Stimulated activated effector memory CD8-positive, alpha-beta T cell treated with anti-CD3 and anti-CD28 coated beads, Interleukin-12 subunit alpha, Interleukin-12 subunit beta, amount 100 ng/mL, for 72 hours (primary cell): ENCODE results near the gene KIF5C.

Experiments
- ATAC-seq: fragments of 150-1000 bp; cut with Tn5 transposase; 2 replicates; pipeline ENCODE4 v1.10.0; 2021
- DNase-seq, 2 donors: peaks; one replicate each; pipeline ENCODE4 v3.0.0; 2021 to 2022; ENCODE audit warnings: low spot score in 2 of 2
- H3K27ac Mint-ChIP-seq: one replicate; pipeline ENCODE4 v1.8.0; 2022; ENCODE audit warnings: mild to moderate bottlenecking, mixed read lengths
- H3K36me3 Mint-ChIP-seq: one replicate; pipeline ENCODE4 v1.8.0; 2022; ENCODE audit warnings: mild to moderate bottlenecking, mixed read lengths
- H3K4me1 Mint-ChIP-seq: one replicate; pipeline ENCODE4 v1.8.0; 2022; ENCODE audit warnings: mixed read lengths
- H3K4me3 Mint-ChIP-seq: one replicate; pipeline ENCODE4 v1.8.0; 2022; ENCODE audit warnings: mild to moderate bottlenecking, mixed read lengths
- H3K9me3 Mint-ChIP-seq: one replicate; pipeline ENCODE4 v1.8.0; 2022; ENCODE audit warnings: mixed read lengths

Gene KIF5C

DNA sequence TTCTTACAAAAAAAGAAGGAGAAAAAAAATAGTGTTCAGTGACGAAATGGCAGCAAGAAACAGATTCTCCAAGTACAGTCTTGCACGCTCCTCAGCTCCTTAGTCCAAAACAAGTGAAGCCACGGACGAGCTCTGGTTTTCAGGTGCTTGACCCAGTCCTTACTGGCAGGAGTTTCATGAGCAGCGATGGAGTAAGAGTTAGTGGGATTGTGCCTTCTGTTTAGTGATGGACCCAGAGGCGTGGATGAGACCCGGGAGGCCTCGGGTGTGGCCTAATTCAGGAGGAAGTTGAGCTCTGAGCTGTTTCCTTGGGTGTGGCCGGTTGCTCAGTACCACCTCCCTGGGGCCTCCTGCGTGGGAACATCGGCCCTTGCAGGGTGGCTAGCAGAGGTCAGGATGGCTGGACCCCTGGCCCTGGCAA, 52.0 kb downstream of the KIF5C start:
- Mint-ChIP-seq H3K36me3 (no peaks in the 10 kb centered on the region), H3K4me3 (peak overlapping the region; percentile 81), H3K9me3 (no peaks in the 10 kb centered on the region), H3K4me1 (peaks cover 25% of the 10 kb centered on the region), H3K27ac (peak overlapping the region; percentile 92)
- DNase-seq (peak; percentile 14 to 65), ATAC-seq (peak; percentile 85)

DNA sequence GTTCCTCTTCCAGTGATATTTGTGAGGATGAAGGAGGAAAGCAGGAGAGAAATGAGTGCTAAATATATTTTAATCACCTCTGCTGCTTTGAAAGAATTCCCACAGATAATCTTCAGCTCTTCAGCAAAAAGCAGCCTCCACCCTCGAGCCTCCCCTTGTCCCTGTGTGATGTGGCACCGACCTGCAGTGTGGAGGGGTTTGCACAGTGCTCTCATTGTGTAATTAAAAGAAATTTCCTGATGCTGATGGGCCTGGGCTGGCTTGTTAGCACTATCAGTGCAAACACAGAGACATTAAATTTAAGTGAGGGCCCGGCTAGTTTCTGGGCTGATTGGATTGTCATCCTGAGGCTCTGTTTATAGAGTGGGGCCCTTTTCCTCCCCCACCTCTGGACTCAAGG, 53.4 kb downstream of the KIF5C start:
- Mint-ChIP-seq H3K4me1 (peaks cover 25% of the 10 kb centered on the region), H3K4me3 (no peak overlapping the region), H3K27ac (no peak overlapping the region), H3K36me3 (no peaks in the 10 kb centered on the region), H3K9me3 (no peaks in the 10 kb centered on the region)
- no peak for DNase-seq
- ATAC-seq = no peak

DNA sequence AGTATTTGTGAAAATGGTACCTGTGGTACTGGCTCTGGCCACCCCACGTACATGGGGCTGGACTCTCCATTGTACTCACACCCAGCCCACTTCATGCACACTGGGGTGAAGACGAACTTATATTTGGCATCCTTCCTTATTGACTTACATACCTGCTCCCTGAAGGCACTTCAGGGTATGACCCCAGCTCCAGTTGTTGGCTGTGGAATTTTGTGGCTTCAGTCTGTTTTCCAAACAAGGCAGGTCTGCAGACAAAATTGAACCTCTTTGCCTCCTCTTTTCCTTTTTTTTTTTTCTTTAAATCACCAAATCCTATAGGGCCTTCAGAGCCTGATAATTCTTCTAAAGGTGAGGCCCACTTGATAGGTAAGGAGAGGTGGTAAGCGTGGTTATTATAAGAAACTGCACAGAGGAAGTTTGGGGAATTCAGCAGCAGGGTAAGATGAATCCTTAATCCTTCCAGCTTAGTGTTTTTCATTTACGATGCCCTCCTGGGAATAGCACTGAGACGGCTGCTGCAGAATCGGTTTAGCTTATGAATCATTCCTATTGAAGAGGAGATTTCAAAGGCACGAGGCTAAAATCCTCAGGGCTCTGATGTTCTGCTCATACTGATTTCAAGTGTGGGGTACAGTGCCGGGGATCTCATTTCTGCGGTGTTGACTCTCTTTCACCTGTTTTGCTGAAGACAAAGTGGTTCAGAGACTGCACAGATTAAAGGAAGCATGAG, 55.2 kb downstream of the KIF5C start:
- H3K27ac Mint-ChIP-seq = no peak overlapping the region
- no peaks in the 10 kb centered on the region for H3K36me3 Mint-ChIP-seq
- no peaks in the 10 kb centered on the region for H3K9me3 Mint-ChIP-seq
- no peak overlapping the region for H3K4me3 Mint-ChIP-seq
- H3K4me1 Mint-ChIP-seq = peaks cover 19% of the 10 kb centered on the region
- ATAC-seq (no peak), DNase-seq (no peak)

DNA sequence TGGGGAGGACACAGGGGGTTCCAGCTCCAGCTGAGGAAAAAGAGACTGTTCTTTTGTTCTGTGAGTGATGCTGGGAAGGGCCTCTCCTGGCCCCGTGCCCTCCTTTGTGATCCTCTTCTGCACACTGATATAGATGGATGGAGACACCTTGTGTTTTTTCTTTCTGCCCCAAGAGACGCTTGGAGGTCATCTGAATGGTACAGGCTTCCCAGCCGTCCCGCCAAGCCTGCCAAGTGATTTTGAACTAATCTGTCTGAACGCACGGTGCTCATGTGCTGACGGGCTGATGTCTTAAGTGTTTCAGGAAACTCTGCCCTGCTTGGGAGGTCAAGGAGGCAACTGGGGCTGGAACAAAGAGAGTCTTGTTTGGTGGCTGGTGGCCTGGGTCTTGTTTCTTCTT, 57.5 kb downstream of the KIF5C start:
- no peaks in the 10 kb centered on the region for H3K9me3 Mint-ChIP-seq
- peaks cover under 1% of the 10 kb centered on the region for H3K4me1 Mint-ChIP-seq
- no peak overlapping the region for H3K4me3 Mint-ChIP-seq
- no peak for ATAC-seq
- no peak overlapping the region for H3K27ac Mint-ChIP-seq
- no peaks in the 10 kb centered on the region for H3K36me3 Mint-ChIP-seq
- no peak for DNase-seq

DNA sequence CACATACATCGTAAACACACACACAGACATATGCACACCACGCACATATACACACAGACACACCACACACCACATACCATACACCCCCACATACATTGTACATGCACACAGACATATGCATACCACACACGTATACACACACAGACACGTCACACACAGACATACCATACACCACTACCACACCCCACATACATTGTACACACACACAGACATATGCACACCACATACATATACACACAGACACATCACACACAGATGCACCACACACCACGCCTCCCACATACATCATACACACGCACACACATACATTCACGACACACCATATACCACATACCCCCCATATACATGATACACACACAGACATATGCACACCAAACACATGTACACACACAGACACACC, 58.4 kb downstream of the KIF5C start:
- Mint-ChIP-seq H3K4me1 (no peaks in the 10 kb centered on the region), H3K4me3 (no peak overlapping the region), H3K36me3 (no peaks in the 10 kb centered on the region), H3K9me3 (no peaks in the 10 kb centered on the region), H3K27ac (no peak overlapping the region)
- DNase-seq (no peak), ATAC-seq (no peak)

DNA sequence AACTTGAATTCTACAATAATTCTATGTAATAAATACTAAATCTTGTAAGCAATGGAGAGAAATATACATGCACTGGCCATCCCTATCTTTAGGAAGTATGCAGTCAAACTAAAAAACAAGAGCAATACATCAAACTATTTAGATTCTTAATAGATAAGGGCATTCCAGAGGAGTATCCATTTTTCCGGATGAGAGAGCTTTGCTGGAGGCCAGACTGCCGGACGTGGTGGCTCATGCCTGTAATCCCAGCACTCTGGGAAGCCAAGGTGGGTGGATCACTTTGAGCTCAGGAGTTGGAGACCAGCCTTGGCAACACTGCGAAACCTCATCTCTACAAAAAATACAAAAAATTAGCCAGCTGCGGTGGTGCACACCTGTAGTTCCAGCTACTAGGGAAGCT, 60.8 kb downstream of the KIF5C start:
- H3K27ac Mint-ChIP-seq = no peak overlapping the region
- no peak for DNase-seq
- no peak overlapping the region for H3K4me3 Mint-ChIP-seq

DNA sequence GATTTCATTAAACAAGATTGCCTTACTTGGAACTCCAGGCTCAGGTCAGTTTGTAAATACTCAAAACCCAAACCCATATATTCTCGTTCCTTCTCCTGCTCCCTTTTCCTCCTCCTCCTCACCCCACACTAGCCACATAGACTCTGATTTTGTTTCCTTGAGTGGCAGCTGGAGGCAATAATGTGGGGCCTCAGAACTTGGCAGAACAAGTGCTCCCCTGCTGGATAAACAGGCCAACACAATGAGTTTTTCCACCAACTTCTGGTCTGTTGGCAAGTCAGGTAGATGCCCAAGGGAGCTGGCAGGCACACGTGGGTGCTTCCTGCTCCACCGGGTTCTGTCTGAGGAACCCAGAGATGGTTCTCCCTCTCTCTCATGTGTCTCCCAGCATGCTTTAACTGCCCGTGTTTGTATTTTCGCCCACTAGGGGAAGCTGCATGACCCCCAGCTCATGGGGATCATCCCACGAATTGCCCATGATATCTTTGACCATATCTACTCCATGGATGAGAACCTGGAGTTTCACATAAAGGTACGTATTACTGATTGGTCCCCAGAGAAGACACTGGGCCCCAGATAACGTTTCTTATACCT, 61.9 kb downstream of the KIF5C start:
- ATAC-seq (no peak), DNase-seq (no peak)
- H3K9me3 Mint-ChIP-seq = no peaks in the 10 kb centered on the region
- no peaks in the 10 kb centered on the region for H3K36me3 Mint-ChIP-seq
- no peak overlapping the region for H3K4me3 Mint-ChIP-seq
- no peaks in the 10 kb centered on the region for H3K4me1 Mint-ChIP-seq
- H3K27ac Mint-ChIP-seq = no peak overlapping the region

More for the DNA sequence above, 60.8 kb downstream of the KIF5C start:
- H3K36me3 Mint-ChIP-seq = no peaks in the 10 kb centered on the region
- H3K4me1 Mint-ChIP-seq = no peaks in the 10 kb centered on the region
- ATAC-seq = no peak
- no peaks in the 10 kb centered on the region for H3K9me3 Mint-ChIP-seq

DNA sequence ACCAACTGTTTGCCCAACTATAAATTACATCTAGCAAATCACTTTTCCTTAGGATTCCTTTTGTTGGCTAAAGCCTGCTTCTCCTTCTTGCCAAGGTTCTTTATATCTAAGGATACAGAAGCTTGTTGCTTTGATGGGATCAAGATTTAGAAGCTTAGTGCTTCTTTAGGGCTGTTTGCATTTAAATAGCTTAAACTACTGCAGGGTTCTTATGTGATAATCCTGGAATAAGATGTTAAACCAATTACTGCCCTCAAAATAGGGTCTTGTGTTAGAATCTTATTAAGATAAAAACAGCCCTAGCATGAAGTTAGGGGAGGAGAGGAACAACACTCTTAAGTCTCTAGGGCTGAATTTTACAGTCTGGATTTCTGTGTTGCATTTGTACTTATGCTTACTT, 64.2 kb downstream of the KIF5C start:
- DNase-seq = no peak
- no peak overlapping the region for H3K4me3 Mint-ChIP-seq
- no peak for ATAC-seq

DNA sequence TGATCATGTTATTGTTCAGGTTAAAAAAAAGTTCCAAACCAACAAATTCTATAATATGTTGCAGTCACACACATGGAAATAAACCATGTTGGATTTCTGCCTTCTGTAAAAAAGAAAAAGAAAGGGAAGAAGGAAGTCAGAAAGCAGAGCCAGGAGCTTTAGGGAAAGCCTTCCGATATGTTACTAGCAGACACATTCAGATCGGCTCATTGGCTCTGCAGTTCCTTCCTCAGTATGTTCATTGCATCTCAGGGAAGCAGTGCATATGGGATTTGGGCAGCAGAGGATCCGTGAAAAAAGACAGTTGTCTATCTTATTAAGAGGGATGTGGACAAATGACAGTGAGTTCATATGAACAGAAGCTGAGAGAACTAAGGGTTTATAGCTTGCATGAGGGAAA, 68.1 kb downstream of the KIF5C start:
- Mint-ChIP-seq H3K36me3 (peaks cover 17% of the 10 kb centered on the region), H3K4me1 (no peaks in the 10 kb centered on the region), H3K27ac (no peak overlapping the region), H3K4me3 (no peak overlapping the region), H3K9me3 (no peaks in the 10 kb centered on the region)
- DNase-seq = no peak
- no peak for ATAC-seq

More for the DNA sequence above, 64.2 kb downstream of the KIF5C start:
- no peak overlapping the region for H3K27ac Mint-ChIP-seq
- H3K4me1 Mint-ChIP-seq = no peaks in the 10 kb centered on the region
- no peaks in the 10 kb centered on the region for H3K9me3 Mint-ChIP-seq
- H3K36me3 Mint-ChIP-seq = no peaks in the 10 kb centered on the region

DNA sequence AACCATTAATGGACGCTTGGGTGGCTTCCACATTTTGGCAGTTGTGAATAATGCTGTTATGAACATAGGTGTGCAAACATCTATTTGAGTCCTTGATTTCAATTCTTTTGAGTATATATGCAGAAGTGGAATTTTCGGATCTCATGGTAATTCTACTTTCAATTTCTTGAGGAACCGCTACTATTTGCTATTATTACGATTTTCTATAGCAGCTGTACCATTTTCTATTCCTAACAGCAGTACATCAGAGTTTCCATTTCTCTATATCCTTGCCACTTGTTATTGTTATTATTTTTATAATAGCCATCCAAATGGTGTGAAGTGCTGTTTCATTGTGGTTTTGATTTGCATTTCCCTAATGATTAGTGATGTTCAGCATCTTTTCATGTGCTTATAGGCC, 69.5 kb downstream of the KIF5C start:
- DNase-seq = no peak
- Mint-ChIP-seq H3K9me3 (no peaks in the 10 kb centered on the region), H3K27ac (no peak overlapping the region), H3K4me1 (no peaks in the 10 kb centered on the region), H3K4me3 (no peak overlapping the region), H3K36me3 (peaks cover 23% of the 10 kb centered on the region)
- no peak for ATAC-seq

DNA sequence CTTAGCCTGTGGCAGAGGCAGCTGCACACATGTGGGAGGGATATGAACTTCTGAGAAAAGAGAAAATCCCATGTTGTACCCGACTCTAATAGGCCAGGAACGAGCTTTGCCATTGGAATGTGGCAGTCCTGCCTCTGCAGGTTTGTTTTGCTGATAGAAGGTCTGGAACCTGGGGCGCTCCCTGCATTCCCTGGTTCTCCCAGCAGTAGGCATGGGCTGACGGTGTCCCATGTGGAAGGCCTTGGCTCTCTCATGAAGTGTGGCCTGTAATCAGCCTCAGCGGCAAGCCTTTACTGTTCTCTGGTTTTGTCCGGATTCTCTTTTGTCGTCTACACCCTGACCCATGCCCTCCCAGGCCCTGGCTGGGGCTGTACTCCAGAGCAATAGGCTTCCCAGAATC, 72.3 kb downstream of the KIF5C start:
- H3K27ac Mint-ChIP-seq = no peak overlapping the region
- no peak for ATAC-seq
- peaks cover 45% of the 10 kb centered on the region for H3K36me3 Mint-ChIP-seq
- no peak overlapping the region for H3K4me3 Mint-ChIP-seq
- no peaks in the 10 kb centered on the region for H3K9me3 Mint-ChIP-seq
- no peaks in the 10 kb centered on the region for H3K4me1 Mint-ChIP-seq
- no peak for DNase-seq

DNA sequence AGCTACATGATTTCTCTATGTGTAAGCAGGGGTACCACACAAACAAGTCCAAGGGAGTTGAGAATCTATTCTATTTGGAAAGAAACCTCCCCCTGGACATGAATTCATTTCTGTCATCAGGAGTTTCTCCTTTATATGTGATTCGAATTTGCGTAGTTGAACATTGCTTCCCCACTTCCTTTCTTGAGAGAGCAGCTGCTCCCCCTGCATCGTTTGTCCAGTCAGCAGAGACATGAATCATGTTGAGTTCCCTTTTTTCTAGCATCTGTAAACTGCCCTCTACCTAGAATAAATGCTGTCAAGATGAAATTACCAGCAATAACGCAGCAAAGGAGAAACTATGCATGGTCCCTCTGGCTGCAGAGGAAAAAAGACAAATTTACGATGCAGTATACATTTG, 73.8 kb downstream of the KIF5C start:
- no peaks in the 10 kb centered on the region for H3K4me1 Mint-ChIP-seq
- ATAC-seq (no peak), DNase-seq (no peak)
- H3K27ac Mint-ChIP-seq = no peak overlapping the region
- peaks cover 45% of the 10 kb centered on the region for H3K36me3 Mint-ChIP-seq
- no peak overlapping the region for H3K4me3 Mint-ChIP-seq
- no peaks in the 10 kb centered on the region for H3K9me3 Mint-ChIP-seq

DNA sequence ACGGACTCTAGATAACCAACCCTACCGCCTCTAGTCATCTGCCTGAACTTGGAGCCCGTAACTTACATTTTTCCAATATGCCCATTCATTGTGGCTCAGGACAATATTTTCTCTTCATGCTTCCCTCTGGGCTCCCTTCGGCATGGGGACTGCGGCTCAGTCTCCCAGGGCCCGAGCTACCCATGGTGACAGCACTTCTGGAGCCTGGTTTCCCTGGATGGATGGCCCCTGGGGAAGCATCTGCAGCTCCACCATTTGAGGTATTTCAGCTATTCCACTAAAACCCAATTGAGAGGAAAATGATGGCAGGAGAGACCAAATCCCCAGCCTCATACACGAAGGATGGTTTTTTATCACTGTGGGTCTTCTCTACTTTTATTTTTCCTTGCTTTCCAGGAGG, 74.3 kb downstream of the KIF5C start:
- Mint-ChIP-seq H3K9me3 (no peaks in the 10 kb centered on the region), H3K4me3 (no peak overlapping the region), H3K36me3 (peaks cover 45% of the 10 kb centered on the region), H3K27ac (no peak overlapping the region), H3K4me1 (no peaks in the 10 kb centered on the region)
- ATAC-seq = no peak
- no peak for DNase-seq

DNA sequence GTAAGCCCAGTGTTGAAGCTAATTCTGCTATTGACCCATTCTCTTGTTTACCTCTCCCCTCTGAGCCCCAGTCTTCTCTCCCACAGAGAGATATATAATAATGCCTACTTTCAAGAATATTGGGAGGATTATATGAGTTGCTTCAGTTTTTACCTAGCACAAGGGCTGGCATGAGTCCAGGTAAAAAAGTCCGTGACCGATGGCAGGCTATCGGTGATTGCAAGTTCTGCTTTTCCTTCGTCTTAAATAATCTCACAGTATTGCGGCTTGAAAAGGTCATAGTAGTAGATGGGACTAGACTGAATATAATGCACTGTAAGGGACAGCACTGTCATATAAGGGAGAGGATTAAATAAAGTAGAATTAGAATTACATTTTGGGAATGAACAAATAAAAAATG, 77.6 kb downstream of the KIF5C start:
- no peak overlapping the region for H3K4me3 Mint-ChIP-seq
- peaks cover 7% of the 10 kb centered on the region for H3K4me1 Mint-ChIP-seq
- H3K27ac Mint-ChIP-seq = no peak overlapping the region
- no peak for DNase-seq
- ATAC-seq = no peak
- no peaks in the 10 kb centered on the region for H3K9me3 Mint-ChIP-seq
- H3K36me3 Mint-ChIP-seq = peaks cover 32% of the 10 kb centered on the region

DNA sequence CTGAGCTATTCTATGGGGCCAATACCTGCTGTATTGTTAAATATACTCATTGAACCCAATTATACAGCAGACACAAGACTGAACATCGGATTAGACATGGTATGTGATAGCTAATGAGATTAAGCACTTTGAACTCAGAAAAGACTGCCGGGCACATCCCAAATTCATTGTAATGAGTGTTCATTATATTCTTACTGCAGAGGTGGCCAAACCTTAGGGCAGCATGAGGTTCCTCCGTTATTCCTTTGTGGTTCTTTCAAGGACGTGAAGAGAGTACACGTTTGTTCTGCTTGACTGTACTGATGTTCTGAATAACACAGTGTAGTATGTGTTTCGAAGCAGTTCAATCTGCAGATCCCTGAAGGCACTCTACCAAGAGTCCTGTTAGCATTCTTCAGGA, 78.4 kb downstream of the KIF5C start:
- Mint-ChIP-seq H3K4me1 (peaks cover 7% of the 10 kb centered on the region), H3K36me3 (peaks cover 28% of the 10 kb centered on the region), H3K9me3 (no peaks in the 10 kb centered on the region), H3K4me3 (no peak overlapping the region), H3K27ac (no peak overlapping the region)
- ATAC-seq (no peak), DNase-seq (no peak)

DNA sequence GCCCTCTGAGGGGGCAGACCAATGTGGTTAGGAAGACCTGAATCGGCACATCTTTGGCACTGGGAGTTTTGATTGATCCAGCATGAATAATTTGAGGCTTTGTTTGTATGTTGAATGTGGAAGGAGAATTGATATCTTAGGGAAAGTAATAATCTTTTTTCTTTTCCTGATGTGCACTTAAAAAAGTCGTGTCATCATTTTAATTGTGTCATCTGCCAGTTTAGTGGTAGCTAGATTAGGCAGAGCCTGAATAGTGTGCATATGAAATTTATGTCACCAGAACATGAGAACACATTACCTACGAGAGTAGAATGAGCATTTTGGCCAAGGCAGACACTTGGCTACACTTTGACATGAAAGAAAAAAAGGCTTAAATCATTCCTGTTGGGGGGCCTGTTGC, 79.5 kb downstream of the KIF5C start:
- peaks cover 7% of the 10 kb centered on the region for H3K4me1 Mint-ChIP-seq
- ATAC-seq = no peak
- no peaks in the 10 kb centered on the region for H3K9me3 Mint-ChIP-seq
- peaks cover 22% of the 10 kb centered on the region for H3K36me3 Mint-ChIP-seq
- H3K27ac Mint-ChIP-seq = peak overlapping the region; percentile 2
- DNase-seq = no peak
- no peak overlapping the region for H3K4me3 Mint-ChIP-seq
